ENCODE data around the gene COL3A1.

DNA sequence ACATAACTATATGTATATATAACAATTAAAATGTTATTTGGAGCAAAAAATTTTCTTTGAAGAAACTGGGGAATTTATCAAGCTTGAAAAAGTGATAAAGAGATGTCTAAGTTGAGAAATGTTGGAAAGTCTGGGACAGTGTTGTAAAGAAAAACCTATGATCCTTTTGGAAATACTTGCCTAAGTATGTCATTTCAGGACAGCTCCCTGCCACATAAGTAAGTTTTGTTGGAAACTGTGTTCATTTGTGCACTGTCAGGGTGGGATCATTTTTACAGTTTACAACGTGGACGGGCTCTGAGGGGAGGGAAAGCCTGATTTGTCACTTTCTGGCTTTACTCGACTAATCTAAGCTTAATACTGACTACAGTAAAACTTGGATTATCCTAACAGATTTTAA is 10.4 kb upstream of the COL3A1 start:
- TF ChIP-seq, protein P1, sequence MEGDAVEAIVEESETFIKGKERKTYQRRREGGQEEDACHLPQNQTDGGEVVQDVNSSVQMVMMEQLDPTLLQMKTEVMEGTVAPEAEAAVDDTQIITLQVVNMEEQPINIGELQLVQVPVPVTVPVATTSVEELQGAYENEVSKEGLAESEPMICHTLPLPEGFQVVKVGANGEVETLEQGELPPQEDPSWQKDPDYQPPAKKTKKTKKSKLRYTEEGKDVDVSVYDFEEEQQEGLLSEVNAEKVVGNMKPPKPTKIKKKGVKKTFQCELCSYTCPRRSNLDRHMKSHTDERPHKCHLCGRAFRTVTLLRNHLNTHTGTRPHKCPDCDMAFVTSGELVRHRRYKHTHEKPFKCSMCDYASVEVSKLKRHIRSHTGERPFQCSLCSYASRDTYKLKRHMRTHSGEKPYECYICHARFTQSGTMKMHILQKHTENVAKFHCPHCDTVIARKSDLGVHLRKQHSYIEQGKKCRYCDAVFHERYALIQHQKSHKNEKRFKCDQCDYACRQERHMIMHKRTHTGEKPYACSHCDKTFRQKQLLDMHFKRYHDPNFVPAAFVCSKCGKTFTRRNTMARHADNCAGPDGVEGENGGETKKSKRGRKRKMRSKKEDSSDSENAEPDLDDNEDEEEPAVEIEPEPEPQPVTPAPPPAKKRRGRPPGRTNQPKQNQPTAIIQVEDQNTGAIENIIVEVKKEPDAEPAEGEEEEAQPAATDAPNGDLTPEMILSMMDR (IDR thresholded peaks at IDR 0.05; ENCODE audit: borderline replicate concordance, extremely low read depth, low read length, poor library complexity, severe bottlenecking), result no peak
- no peak for TF ChIP-seq EZH2 (IDR thresholded peaks at IDR 0.05; ENCODE audit: borderline replicate concordance, low read depth, low read length, severe bottlenecking)

All from DND-41 (cell line).